Caco-2 (cell line): ENCODE results near the gene SARNP. TPM values are rescaled to one million over a fixed set of nuclear protein-coding genes. Genes with fewer than 3 reads are reported as not detected.
A peak's percentile ranks its signal among the peaks of the same experiment; 100 is the strongest.

Source experiments
- BruUV-seq: library from RNA; stranded (reverse); fragments of 400-500 nt; replicated peaks from 2 replicates; lab custom pipeline; 2021; lab: Mats Ljungman, UMichigan
- CTCF ChIA-PET: fragments of 300-600 bp; sonication (Branson Sonifier 250); formaldehyde crosslinking; loops from one replicate; lab custom pipeline; 2022; ENCODE audit warnings: antibody characterized with exemption; lab: Charles Lee
- POLR2A ChIA-PET: fragments of 300-600 bp; sonication (Branson Sonifier 250); formaldehyde crosslinking; loops from one replicate; lab custom pipeline; 2022; ENCODE audit warnings: antibody characterized with exemption; lab: Charles Lee
- DNase-seq, 2 experiments: peaks; one replicate each; pipeline versions ENCODE4 v3.0.0 to v3.0.0-alpha.2; 2020 to 2022
- H3K27me3 ChIP-seq: replicated peaks from 2 replicates; pipeline ENCODE4 v1.6.0; 2011; ENCODE audit warnings: low read length; ENCODE audit not compliant: control insufficient read depth, insufficient read depth
- H3K36me3 ChIP-seq: 2 replicates; pipeline ENCODE4 v1.5.1; 2011; ENCODE audit warnings: low read length; ENCODE audit not compliant: control insufficient read depth, insufficient read depth
- H3K4me1 ChIP-seq: fragments of 250-450 bp; sonication (Bioruptor Pico); 2 replicates; pipeline ENCODE4 v1.5.1; 2020; ENCODE audit warnings: mild to moderate bottlenecking
- H3K4me3 ChIP-seq: 2 replicates; pipeline ENCODE4 v1.5.1; 2011; ENCODE audit warnings: low read depth, mild to moderate bottlenecking, control low read depth, low read length
- H3K9me3 ChIP-seq: fragments of 250-450 bp; sonication (Bioruptor Pico); 2 replicates; pipeline ENCODE4 v1.5.1; 2020; ENCODE audit warnings: mild to moderate bottlenecking, moderate library complexity
- H3K27ac Mint-ChIP-seq: one replicate; pipeline ENCODE4 v1.8.0; 2022; ENCODE audit warnings: mixed read lengths; ENCODE audit not compliant: unreplicated experiment
- H3K27me3 Mint-ChIP-seq: one replicate; pipeline ENCODE4 v1.8.0; 2022; ENCODE audit warnings: mixed read lengths; ENCODE audit not compliant: insufficient read depth, unreplicated experiment
- H3K36me3 Mint-ChIP-seq: one replicate; pipeline ENCODE4 v1.8.0; 2022; ENCODE audit warnings: mild to moderate bottlenecking, mixed read lengths; ENCODE audit not compliant: insufficient read depth, unreplicated experiment
- H3K4me1 Mint-ChIP-seq: one replicate; pipeline ENCODE4 v1.8.0; 2022; ENCODE audit warnings: low read depth, mixed read lengths; ENCODE audit not compliant: unreplicated experiment
- H3K4me3 Mint-ChIP-seq: one replicate; pipeline ENCODE4 v1.8.0; 2022; ENCODE audit warnings: mild to moderate bottlenecking, moderate library complexity, mixed read lengths; ENCODE audit not compliant: unreplicated experiment
- H3K9me3 Mint-ChIP-seq: one replicate; pipeline ENCODE4 v1.8.0; 2022; ENCODE audit warnings: mixed read lengths; ENCODE audit not compliant: unreplicated experiment
- CTCF ChIP-seq, 2 experiments: fragments of 200-600 bp in 1 of 2; IDR thresholded peaks; 1 replicate in 1 of 2; 2 replicates in 1 of 2; pipeline versions ENCODE4 v1.5.1 to v1.8.0; 2011 to 2022; ENCODE audit warnings: antibody characterized with exemption in 1 of 2, control low read depth in 1 of 2, inconsistent platforms in 1 of 2, low read depth in 1 of 2, low read length in 1 of 2, mild to moderate bottlenecking in 1 of 2, moderate library complexity in 1 of 2; ENCODE audit not compliant: insufficient read depth in 1 of 2, severe bottlenecking in 1 of 2, unreplicated experiment in 1 of 2
- intact Hi-C: fragments of 100-400 bp; cut with micrococcal nuclease; formaldehyde crosslinking; loops from one replicate; pipeline ENCODE4 v1.10.0; 2022; ENCODE audit not compliant: unreplicated experiment
- total RNA-seq: library from RNA; stranded (reverse); gene quantifications from 2 replicates; pipeline ENCODE4 v1.2.3, GENCODE V29; 2022

SARNP gene
- total RNA-seq, 1 experiment from 2014 or later = 77.6 TPM

- peaks cover 64% of the 10 kb centered on the region for H3K36me3 Mint-ChIP-seq
- Histone ChIP-seq H3K36me3 (peaks cover 4% of the 10 kb centered on the region), H3K27me3 (no peaks in the 10 kb centered on the region), H3K4me3 (no peak overlapping the region), H3K9me3 (no peaks in the 10 kb centered on the region), H3K4me1 (peaks cover 32% of the 10 kb centered on the region)
- no peak overlapping the region for H3K4me3 Mint-ChIP-seq
- intact Hi-C loops = no loop called here
- TF ChIP-seq CTCF (IDR thresholded peaks at IDR 0.05; ENCODE audit: insufficient read depth in 1 of 2, low read depth in 1 of 2, low read length in 1 of 2, severe bottlenecking in 1 of 2, unreplicated experiment in 1 of 2) = no peak
- DNase-seq = no peak
- no peaks in the 10 kb centered on the region for H3K9me3 Mint-ChIP-seq
- H3K4me1 Mint-ChIP-seq = peaks cover 20% of the 10 kb centered on the region
- H3K27ac Mint-ChIP-seq = peak overlapping the region; percentile 32
- no peaks in the 10 kb centered on the region for H3K27me3 Mint-ChIP-seq
- POLR2A ChIA-PET = no interaction called here
- BruUV-seq = no TSS peak
- CTCF ChIA-PET = interaction anchor here (0.8 to 1.8 kb wide), 4 partner anchors 9 to 92 kb away, joined by 3 to 21 read pairs (median 5); partner anchors contain the start of genes BLOC1S1 and SARNP
Measured at GRCh38 chr12:55725556-55725955, 92.0 kb downstream of the SARNP start.

DNA sequence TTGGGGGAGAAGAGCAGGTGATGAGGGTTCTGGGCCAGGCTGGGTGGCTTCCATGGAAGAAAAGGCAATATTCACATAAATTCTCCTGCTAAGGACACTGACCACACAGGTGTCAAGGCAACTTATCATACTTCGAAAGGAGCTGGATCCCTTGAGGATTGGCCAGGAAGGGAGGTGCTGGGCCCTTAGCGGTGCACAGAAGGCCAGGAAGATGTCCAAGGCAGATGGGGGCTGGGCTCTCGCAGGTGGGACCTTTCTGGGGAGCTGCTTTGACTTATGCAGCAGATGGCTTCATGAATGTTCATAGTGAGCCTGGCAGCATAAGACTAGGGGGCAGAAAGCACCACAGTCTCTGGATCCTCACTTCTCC lies 92.6 kb downstream of the SARNP start:
- peaks cover 62% of the 10 kb centered on the region for H3K36me3 Mint-ChIP-seq
- no peak for TF ChIP-seq CTCF (IDR thresholded peaks at IDR 0.05; ENCODE audit: insufficient read depth in 1 of 2, low read depth in 1 of 2, low read length in 1 of 2, severe bottlenecking in 1 of 2, unreplicated experiment in 1 of 2)
- intact Hi-C loops = loop anchor here (1.0 kb wide), 1 partner anchor 12 kb away; no protein-coding TSS in a partner anchor
- H3K9me3 ChIP-seq = no peaks in the 10 kb centered on the region
- no peak for DNase-seq
- H3K4me3 ChIP-seq = no peak overlapping the region
- CTCF ChIA-PET = interaction anchor here (0.8 to 1.9 kb wide), 6 partner anchors 9 to 92 kb away, joined by 3 to 21 read pairs (median 5); partner anchors contain the start of genes BLOC1S1 and SARNP
- no peak overlapping the region for H3K27ac Mint-ChIP-seq
- no peaks in the 10 kb centered on the region for H3K27me3 Mint-ChIP-seq
- H3K27me3 ChIP-seq = no peaks in the 10 kb centered on the region
- H3K9me3 Mint-ChIP-seq = no peaks in the 10 kb centered on the region
- no TSS peak for BruUV-seq
- H3K4me1 Mint-ChIP-seq = peaks cover 14% of the 10 kb centered on the region
- H3K36me3 ChIP-seq = peaks cover 4% of the 10 kb centered on the region
- peak overlapping the region; percentile 9 for H3K4me3 Mint-ChIP-seq
- H3K4me1 ChIP-seq = peaks cover 37% of the 10 kb centered on the region
- POLR2A ChIA-PET = no interaction called here

DNA sequence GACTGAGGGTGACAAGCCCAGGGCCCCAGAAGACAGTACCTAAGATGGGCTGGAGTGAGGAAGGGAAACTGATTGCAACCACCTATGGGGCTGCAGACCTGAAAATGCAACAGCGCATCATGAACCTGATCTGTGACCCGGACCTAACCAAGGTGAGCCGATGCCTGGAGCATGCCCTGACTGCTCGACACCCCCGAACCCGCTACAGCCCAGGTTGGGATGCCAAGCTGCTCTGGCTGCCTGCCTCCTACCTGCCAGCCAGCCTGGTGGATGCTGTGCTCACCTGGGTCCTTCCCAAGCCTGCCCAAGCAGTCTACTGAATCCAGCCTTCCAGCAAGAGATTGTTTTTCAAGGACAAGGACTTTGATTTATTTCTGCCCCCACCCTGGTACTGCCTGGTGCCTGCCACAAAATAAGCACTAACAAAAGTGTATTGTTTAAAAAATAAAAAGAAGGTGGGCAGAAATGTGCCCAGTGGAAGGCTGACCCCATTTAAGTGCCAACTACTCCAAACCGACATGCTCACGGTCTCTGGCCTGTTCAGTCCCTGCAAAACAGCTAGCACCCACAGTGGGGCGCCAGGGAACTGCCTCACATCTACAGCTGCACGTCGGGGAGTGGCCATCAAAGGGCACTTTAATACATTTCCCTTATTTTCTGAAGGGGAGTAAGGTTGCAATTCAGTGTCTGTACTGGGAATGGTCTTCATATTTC lies 93.1 kb downstream of the SARNP start:
- no peaks in the 10 kb centered on the region for H3K9me3 ChIP-seq
- Mint-ChIP-seq H3K36me3 (peaks cover 56% of the 10 kb centered on the region), H3K9me3 (no peaks in the 10 kb centered on the region), H3K4me3 (peak overlapping the region; percentile 9), H3K27ac (no peak overlapping the region), H3K4me1 (peaks cover 8% of the 10 kb centered on the region), H3K27me3 (no peaks in the 10 kb centered on the region)
- peak; percentile 67 to 76 for DNase-seq
- POLR2A ChIA-PET = interaction anchor here (0.6 kb wide), 1 partner anchor 14 kb away, joined by 3 read pairs; no protein-coding TSS in a partner anchor
- no peak overlapping the region for H3K4me3 ChIP-seq
- peaks cover 39% of the 10 kb centered on the region for H3K4me1 ChIP-seq
- no TSS peak for BruUV-seq
- H3K36me3 ChIP-seq = peaks cover 4% of the 10 kb centered on the region
- TF ChIP-seq CTCF (IDR thresholded peaks at IDR 0.05; ENCODE audit: insufficient read depth in 1 of 2, low read depth in 1 of 2, low read length in 1 of 2, severe bottlenecking in 1 of 2, unreplicated experiment in 1 of 2) = peak; percentile 31 to 72
- no peaks in the 10 kb centered on the region for H3K27me3 ChIP-seq
- intact Hi-C loops = loop anchor here (1.0 kb wide), 1 partner anchor 13 kb away; no protein-coding TSS in a partner anchor
- CTCF ChIA-PET = interaction anchor here (0.8 to 1.9 kb wide), 6 partner anchors 8 to 93 kb away, joined by 3 to 21 read pairs (median 5); partner anchors contain the start of genes BLOC1S1 and SARNP
